Measurements from ENCODE around the gene SLC12A6.

Gene SLC12A6

DNA sequence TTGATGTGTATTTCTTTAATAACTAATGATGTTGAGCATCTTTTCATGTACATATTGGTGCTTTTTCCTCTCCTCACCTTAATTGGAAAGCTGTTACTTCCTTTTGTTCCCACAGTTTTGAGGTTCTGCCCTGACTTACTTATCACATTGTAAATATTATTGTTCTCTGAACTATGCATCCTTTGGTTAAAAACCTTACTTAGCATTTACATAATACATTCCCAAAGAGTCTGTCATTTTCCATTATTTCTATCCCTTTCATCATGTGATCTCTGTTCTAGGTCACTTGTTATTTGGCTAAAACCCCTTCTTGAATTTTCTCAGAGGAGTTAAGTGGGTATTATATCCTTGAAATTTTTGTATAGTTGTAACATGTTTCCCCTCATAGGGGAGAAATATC lies 33.0 kb downstream of the SLC12A6 start:
- no peaks in the 10 kb centered on the region; the same call in 1 of the 2 replicates for H3F3A ChIP-seq (ENCODE audit: low read depth)
- no peak overlapping the region for H3K4me3 ChIP-seq (ENCODE audit: low read length, poor library complexity, severe bottlenecking)
- no peaks in the 10 kb centered on the region for H3K27me3 ChIP-seq (ENCODE audit: insufficient read depth, low read length, poor library complexity, severe bottlenecking)
- peaks cover 4% of the 10 kb centered on the region for H3K4me1 ChIP-seq (ENCODE audit: insufficient read depth, low read length, poor library complexity, severe bottlenecking)
- TF ChIP-seq EZH2phosphoT487 (IDR thresholded peaks at IDR 0.05; ENCODE audit: borderline replicate concordance), result no peak
- TF ChIP-seq, protein P1, sequence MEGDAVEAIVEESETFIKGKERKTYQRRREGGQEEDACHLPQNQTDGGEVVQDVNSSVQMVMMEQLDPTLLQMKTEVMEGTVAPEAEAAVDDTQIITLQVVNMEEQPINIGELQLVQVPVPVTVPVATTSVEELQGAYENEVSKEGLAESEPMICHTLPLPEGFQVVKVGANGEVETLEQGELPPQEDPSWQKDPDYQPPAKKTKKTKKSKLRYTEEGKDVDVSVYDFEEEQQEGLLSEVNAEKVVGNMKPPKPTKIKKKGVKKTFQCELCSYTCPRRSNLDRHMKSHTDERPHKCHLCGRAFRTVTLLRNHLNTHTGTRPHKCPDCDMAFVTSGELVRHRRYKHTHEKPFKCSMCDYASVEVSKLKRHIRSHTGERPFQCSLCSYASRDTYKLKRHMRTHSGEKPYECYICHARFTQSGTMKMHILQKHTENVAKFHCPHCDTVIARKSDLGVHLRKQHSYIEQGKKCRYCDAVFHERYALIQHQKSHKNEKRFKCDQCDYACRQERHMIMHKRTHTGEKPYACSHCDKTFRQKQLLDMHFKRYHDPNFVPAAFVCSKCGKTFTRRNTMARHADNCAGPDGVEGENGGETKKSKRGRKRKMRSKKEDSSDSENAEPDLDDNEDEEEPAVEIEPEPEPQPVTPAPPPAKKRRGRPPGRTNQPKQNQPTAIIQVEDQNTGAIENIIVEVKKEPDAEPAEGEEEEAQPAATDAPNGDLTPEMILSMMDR (conservative IDR thresholded peaks at IDR 0.05; ENCODE audit: low read length), result no peak
- H2AFZ ChIP-seq (ENCODE audit: low read length), result no peak overlapping the region
- H4K20me1 ChIP-seq (ENCODE audit: insufficient read depth, low read length, poor library complexity, severe bottlenecking), result peaks cover 29% of the 10 kb centered on the region
- H3K79me2 ChIP-seq (ENCODE audit: insufficient read depth, low read length), result peaks cover 95% of the 10 kb centered on the region
- H3K9me2 ChIP-seq (replicated peaks; ENCODE audit: low read depth, low read length), result no peaks in the 10 kb centered on the region
- H3K4me2 ChIP-seq (ENCODE audit: low read depth, low read length, poor library complexity, severe bottlenecking), result no peak overlapping the region
- H3K9ac ChIP-seq (ENCODE audit: low read depth, low read length, poor library complexity, severe bottlenecking), result no peak overlapping the region
- H3K36me3 ChIP-seq (ENCODE audit: insufficient read depth, low read length), result peaks cover 29% of the 10 kb centered on the region; the same call in 1 of the 2 replicates
- H3K9me3 ChIP-seq (ENCODE audit: insufficient read depth, low read depth, low read length), result no peaks in the 10 kb centered on the region

DNA sequence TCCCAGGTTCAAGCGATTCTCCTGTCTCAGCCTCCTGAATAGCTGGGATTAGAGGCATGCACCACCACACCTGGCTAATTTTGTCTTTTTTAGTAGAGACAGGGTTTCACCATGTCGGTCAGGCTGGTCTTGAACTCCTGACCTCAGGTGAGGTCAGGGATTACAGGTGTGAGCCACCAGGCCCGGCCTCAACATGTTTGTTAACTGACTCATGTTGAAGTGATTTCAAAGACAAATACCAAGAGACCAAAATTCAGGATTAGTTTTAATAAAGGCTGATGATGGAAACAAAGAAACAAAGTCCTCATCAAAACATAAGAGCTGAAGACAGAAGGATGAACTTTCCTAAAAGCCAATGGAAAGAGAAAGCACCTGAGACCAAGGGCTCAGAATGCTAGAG lies 36.5 kb downstream of the SLC12A6 start:
- H3K9me2 ChIP-seq (replicated peaks; ENCODE audit: low read depth, low read length), result no peaks in the 10 kb centered on the region
- H2AFZ ChIP-seq (ENCODE audit: low read length), result no peak overlapping the region
- peaks cover 23% of the 10 kb centered on the region for H3K4me1 ChIP-seq (ENCODE audit: insufficient read depth, low read length, poor library complexity, severe bottlenecking)
- H3K9ac ChIP-seq (ENCODE audit: low read depth, low read length, poor library complexity, severe bottlenecking), result no peak overlapping the region
- H3K4me2 ChIP-seq (ENCODE audit: low read depth, low read length, poor library complexity, severe bottlenecking), result no peak overlapping the region
- H3K79me2 ChIP-seq (ENCODE audit: insufficient read depth, low read length), result peaks cover 96% of the 10 kb centered on the region
- no peaks in the 10 kb centered on the region for H3K27me3 ChIP-seq (ENCODE audit: insufficient read depth, low read length, poor library complexity, severe bottlenecking)
- TF ChIP-seq, protein P1 (conservative IDR thresholded peaks at IDR 0.05; ENCODE audit: low read length), result no peak
- no peak for TF ChIP-seq EZH2phosphoT487 (IDR thresholded peaks at IDR 0.05; ENCODE audit: borderline replicate concordance)
- no peak overlapping the region for H3K4me3 ChIP-seq (ENCODE audit: low read length, poor library complexity, severe bottlenecking)
- no peaks in the 10 kb centered on the region for H3F3A ChIP-seq (ENCODE audit: low read depth)
- H3K36me3 ChIP-seq (ENCODE audit: insufficient read depth, low read length), result peaks cover 23% of the 10 kb centered on the region; the same call in 1 of the 2 replicates
- peaks cover 49% of the 10 kb centered on the region for H4K20me1 ChIP-seq (ENCODE audit: insufficient read depth, low read length, poor library complexity, severe bottlenecking)
- H3K9me3 ChIP-seq (ENCODE audit: insufficient read depth, low read depth, low read length), result no peaks in the 10 kb centered on the region

DNA sequence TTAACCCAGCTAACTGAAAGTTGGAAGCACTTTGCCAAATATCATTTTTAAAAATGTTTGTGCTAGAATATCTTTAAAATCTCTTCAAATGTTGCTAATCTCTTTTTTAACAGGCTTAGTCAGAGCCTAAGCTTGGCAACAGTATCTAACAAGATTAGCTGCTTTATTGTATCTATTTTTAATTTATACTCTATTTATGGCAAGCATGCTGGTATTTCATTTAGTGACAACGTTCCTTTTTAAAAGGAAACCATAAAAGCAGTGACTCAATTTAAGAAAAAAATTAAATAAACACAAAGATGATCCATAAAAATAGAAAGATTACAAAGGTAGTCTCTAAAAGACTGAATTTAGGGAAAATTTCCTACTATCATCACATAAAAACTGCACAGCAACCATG lies 40.5 kb downstream of the SLC12A6 start:
- Histone ChIP-seq H3K27me3 (ENCODE audit: insufficient read depth, low read length, poor library complexity, severe bottlenecking) (no peaks in the 10 kb centered on the region), H3K36me3 (ENCODE audit: insufficient read depth, low read length) (peaks cover 38% of the 10 kb centered on the region), H3F3A (ENCODE audit: low read depth) (no peaks in the 10 kb centered on the region), H3K9ac (ENCODE audit: low read depth, low read length, poor library complexity, severe bottlenecking) (no peak overlapping the region), H3K9me2 (replicated peaks; ENCODE audit: low read depth, low read length) (no peaks in the 10 kb centered on the region), H3K4me1 (ENCODE audit: insufficient read depth, low read length, poor library complexity, severe bottlenecking) (peaks cover 19% of the 10 kb centered on the region), H4K20me1 (ENCODE audit: insufficient read depth, low read length, poor library complexity, severe bottlenecking) (peaks cover 49% of the 10 kb centered on the region), H3K9me3 (ENCODE audit: insufficient read depth, low read depth, low read length) (no peaks in the 10 kb centered on the region), H3K4me3 (ENCODE audit: low read length, poor library complexity, severe bottlenecking) (no peak overlapping the region), H3K4me2 (ENCODE audit: low read depth, low read length, poor library complexity, severe bottlenecking) (peak overlapping the region; percentile 3), H2AFZ (ENCODE audit: low read length) (no peak overlapping the region), H3K79me2 (ENCODE audit: insufficient read depth, low read length) (peaks cover 93% of the 10 kb centered on the region)
- TF ChIP-seq EZH2phosphoT487 (IDR thresholded peaks at IDR 0.05; ENCODE audit: borderline replicate concordance), result no peak
- TF ChIP-seq, protein P1 (conservative IDR thresholded peaks at IDR 0.05; ENCODE audit: low read length), result no peak
